Stimulated activated CD4-positive, alpha-beta T cell treated with anti-CD3 and anti-CD28 coated beads, TNF-alpha, amount 100 ng/mL, for 4 hours (primary cell): ENCODE measurements around the gene TSC22D3.
"Not testable (repeated sequence)": the region's sequence is repeated elsewhere in the genome, so short reads cannot be mapped to it uniquely, and the experiment has no call there.

Experiments used
- DNase-seq, 3 experiments: peaks; one replicate each; pipeline ENCODE4 v3.0.0-alpha.2; 2020; ENCODE audit warnings: low read depth in 3 of 3

TSC22D3 gene

DNA sequence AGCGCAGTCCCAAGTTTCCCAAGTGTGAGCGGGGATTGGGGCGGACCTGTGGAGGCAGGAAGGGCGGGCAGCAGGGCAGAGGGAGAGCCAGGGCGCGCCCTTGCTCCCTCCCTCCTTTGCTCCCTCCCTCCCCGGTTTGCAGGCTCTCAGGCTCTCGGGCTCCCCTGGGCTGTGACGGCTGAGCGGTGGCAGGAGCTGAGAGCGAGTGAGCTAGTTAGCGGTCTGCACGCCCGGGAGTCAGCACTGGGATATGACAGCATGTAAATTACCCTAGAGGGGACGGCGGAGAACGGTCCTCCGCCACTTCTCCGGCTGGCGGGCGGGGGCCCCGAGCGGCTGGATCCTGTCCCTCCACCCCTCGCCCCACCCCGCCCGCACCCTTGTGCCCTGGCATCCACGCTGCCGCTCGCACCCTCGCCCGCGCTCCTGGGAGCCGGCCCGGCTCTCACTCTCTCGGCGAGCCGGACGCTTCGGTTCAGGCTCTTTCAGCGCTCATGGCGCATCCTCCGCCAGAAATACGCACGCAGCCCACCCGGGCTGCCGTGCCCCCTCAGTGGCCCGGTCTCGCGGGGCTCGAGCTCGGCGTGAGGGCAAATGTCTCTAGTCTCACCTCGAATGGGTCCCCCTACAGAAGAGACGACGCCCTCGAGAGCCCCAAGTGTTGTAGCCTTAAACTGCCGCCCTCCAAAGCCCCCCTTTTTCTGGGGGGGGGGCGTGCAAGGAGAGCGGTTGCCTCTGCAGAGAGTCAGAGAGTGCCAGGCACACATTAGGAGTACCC is at the start of gene TSC22D3:
TSS of gene TSC22D3 (minus strand) at position 54 of the 778 bp plus-strand sequence. CDS start 368 bp downstream, outside the sequence.
- DNase-seq, result peak in 1 of 3 experiments; percentile 11

DNA sequence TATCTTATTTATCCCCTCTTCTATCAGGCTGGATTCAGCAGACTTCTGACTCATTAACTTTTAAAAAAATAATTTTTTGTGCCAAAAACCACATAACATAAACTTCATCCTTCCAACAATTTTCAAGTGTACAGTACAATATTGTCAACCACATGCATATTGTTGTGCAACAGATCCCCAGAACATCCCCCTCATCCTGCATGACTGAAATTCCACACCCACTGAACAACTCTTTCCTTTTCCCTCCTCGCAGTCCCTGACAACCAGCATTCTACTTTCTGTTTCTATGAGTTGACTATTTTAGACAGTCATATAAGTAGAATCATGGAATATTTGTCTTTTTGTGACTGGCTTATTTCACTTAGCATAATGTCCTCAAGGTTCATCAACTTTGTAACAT is 47.9 kb upstream of the TSC22D3 start:
- DNase-seq, result no peak

DNA sequence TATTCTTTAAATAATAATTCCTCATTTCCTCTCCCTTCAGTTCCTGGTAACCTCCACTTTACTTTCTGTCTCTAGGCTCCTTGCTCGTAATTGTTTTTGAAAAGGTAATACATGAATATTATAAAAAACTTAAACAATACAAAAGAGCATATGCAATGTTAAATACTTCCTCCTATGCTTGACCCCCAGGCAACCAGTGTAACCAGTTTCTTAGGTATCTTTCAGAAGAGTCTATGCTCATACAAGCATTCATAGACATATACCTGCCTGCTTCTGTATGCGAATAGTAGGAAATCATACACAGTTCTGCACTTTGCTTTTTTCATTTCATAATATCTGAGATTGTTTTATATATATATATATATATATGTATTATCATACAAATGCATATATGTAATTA is 47.5 kb upstream of the TSC22D3 start:
- no peak for DNase-seq

DNA sequence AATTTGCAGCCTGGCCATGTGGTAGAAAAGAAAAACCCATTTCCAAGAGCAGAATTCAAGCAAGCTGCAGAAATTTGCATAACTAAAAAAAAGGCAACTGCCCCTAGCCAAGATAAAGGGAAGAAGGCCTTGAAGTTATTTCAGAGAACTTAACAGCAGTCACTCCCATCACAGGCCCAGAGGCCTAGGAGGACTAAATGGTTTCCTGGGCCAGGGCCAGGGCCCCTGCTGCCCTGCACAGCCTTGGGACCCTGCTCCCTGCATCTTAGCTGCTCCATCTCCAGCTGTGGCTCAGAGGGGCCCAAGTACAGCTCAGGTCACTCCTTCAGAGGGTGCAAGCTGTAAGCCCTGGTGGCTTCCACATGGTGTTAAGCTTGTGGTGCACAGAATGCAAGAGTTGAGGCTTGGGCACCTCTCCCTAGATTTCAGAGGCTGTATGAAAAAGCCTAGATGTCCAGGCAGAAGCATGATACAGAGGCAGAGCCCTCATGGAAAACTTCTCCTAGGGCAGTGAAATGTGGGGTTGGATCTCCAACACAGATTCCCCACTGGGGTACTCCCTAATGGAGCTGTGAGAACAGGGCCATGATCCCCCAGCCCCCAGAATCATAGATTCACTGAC is 43.4 kb upstream of the TSC22D3 start:
- DNase-seq, result no peak

DNA sequence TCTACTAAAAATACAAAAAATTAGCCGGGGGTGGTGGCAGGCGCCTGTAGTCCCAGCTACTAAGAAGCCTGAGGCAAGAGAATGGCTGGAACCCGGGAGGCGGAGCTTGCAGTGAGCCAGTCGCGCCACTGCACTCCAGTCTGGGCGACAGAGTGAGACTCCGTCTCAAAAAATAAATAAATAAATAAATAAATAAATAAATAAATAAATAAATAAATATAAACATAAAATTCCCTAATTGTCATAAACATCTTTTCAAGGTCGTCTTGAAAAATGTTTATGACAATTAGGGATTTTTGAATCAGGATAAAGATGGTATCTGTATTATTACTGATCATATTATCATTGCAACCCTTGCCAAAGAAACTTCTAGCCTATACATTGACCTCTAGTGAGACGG is 34.5 kb upstream of the TSC22D3 start:
- DNase-seq, result not testable (repeated sequence)

DNA sequence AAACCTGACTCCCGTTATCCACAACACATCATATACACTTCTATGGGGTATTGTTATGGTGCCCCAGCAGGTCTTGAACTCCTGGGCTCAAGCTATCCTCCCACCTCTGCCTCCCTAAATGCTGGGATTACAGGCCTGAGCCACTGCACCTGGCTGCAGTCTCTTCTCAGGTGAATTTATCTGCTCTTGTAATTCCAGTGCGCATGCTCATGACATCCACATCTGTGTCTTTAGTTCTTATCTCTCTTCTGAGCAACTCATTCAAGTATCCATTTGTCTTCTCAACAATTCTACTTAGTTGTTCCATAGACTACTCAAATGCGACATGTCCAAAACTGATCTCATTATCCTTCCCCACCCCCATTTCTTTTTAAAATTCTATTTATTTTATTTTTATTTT is 29.6 kb upstream of the TSC22D3 start:
- no peak for DNase-seq

DNA sequence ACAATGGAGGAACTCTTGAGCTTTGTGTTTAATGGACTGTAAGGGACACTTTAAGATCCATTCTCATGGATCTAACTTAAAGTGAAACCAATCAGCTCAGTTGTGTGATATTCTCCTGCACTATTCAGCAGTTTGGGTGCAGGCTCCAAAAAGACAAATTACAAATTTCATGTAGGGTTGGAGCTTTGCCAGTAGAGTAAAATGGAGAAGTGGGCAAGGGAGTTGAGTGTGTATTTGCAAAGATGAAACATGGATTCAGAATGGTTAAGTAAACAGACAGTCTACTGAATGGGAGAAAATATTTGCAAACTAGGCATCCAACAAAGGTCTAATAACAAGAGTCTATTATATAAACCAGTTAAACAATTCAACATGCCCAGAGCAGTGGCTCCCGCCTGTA is 28.8 kb upstream of the TSC22D3 start:
- no peak for DNase-seq

DNA sequence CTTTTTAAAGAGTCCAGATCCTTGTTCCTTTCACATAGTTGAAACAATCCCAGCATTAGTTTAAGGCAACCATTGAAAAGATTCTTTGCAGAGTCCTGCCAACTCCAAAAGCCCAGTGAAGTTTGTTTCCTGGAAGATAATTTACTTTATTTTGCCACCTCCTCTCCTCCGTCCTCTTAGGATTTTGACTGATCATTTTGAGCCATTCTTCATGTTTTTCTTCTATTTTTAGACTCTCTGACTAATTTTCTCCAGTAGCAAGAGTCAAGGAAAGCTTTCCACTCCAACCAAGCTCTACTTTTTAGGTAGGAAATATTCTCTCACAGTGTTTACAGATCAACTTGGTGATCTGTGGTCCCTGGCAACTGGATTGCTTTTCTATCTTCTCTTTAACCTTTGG is 12.2 kb upstream of the TSC22D3 start:
- no peak for DNase-seq

DNA sequence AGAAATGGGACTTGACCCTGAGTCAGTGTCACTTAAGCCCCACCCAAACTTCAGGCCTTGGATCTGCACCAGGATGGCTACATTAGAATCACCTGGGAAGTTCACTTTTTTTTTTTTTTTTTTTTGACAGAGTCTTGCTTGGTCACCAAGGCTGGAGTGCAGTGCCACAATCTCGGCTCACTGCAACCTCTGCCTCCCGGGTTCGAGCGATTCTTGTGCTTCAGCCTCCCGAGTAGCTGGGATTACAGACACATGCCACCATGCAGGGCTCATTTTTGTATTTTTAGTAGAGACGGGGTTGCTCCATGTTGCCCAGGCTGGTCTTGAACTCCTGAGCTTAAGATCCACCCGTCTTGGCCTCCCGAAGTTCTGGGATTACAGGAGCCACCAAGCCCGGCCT is 4.9 kb upstream of the TSC22D3 start:
- DNase-seq, result no peak

DNA sequence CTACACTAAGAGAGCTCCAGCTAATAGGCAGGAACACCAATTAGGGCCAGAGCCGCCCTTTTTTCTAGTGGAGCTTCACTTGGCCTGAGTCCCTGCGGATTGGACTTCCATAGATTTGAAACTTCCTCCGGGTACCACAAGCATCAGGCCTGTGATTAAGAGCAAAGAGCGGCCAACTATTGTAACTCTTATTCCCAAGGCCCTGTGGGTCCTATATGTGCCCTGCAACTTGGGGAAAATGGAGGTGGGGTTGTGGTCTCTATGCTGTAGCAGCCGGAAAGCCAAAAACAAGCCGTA is 1.9 kb upstream of the TSC22D3 start, which contains the start of gene NCBP2L:
TSS of gene NCBP2L (plus strand) at position 198 of the 297 bp plus-strand sequence. CDS start 16,488 bp downstream, outside the sequence.
- DNase-seq, result no peak

DNA sequence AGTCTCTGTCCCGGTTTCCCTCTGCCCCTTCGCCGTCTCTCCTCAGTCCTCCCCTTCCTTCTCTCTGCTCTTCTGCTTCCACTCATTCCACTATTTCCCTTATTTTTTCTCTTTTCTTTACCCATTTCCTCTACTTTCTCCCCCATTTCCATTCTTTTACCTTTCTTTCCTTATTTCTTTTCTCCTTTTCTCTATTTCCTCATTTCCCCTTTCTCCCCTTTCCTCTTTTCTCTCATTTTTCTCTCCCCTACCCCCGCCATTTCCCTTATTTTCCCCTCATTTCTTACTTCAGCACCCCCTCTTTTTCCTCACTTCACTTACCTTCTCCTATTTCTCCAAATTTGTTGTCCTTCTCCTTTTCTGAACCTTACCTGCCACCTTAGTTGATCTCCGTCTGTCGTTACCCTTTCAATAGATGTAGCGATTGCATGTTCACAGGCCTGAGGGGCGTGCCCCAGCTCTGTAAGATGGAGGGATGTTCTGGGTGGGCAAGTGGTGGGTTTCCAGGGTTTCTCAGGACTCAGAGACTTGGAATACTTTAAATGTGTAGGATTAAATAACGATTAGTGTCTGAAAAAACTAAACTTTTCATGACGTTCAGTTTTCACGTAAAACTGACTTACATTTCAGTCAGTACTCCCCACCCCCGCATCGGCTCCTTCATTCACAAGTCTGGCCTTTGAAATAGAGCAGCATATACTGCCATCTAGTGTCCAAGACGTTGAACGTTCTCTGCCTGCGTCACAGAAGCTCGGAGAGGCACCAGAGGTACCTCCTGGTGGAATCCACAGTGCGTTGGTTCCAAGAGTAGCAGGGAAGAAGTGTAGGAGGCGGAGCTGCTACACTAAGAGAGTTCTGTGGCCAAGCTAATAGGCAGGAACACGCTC is 1.3 kb upstream of the TSC22D3 start:
- peak; percentile 33 to 66 (median 55) for DNase-seq

DNA sequence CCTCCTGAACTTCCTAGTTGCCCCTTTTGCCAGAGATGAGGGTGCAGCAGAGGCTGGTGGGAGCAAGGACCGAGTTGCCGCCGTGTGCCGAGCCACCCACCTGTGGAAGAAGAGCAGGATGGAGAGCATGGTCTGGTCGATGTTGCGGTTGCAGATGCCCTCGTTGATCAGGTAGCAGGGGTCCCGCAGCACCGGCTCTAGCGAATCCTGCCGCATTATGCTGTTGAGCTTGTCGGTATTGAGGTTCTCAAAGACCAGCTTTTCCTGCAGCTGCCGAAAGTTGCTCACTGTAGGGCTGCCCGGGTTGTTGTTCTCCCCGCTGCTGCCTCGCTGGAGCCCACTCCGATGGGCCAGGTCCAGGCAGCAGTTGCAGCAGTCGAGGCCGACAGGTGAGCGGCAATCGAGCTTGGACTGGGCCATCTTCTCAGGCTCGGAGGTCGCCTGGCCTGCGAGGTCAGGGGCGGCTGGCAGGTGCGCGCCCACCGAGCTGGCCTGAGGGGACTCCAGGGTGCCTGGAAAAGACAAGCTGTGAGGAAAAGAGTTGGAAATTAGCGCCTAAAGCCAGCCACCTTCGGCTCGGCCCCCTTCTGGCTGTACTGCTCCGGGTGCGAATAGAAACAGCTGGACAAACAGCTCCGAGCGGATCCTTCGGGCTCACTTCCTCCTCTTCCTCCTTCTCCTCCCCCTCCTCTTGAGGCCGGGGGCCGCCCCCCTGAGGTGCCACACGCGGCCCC is 420 bp downstream of the TSC22D3 start:
- DNase-seq, result no peak

DNA sequence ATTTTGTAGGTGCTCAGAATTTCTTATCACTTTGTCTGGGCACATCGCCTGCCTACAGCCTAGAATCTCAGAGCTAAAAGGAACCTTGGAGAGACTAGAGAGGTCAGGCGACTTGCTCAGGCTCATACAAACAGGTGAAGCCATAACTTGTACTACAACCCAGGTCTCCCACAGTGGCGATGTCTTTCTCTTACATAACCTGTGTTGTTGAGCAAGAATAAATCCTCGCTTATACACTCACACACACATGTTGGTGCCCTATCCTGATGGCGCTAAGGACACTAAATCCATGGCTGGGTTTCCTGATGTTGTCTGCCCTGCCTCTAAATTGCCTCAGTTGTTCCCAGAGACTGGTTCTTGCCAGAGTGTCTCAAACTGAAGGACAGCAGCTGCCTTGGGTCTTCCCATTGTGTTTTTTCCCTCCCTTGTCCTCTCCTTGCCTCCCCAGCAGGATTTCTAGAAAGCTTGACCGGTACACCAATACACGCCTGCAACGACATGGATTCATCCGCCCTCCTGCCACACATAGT is 1.6 kb downstream of the TSC22D3 start:
- DNase-seq, result no peak

DNA sequence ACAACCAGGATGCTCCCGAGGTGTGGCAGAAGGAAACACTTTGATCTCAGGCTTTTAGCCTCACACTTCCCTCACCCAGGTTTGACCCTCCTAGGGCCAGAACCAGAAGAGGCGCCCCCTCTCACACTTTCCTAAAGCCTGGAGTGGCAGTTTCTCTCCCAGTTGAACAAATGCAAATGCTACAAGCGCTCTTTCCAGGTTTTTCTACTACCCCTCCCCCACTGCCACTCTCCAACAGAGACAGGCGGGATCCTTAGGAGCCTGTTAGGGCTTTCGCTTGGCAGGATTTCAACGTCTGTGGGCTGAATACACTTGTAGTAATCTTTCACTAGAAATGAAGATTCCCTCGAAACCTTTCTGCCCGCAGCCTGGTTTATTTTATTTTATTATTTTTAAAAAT is 2.4 kb downstream of the TSC22D3 start:
- DNase-seq, result no peak

DNA sequence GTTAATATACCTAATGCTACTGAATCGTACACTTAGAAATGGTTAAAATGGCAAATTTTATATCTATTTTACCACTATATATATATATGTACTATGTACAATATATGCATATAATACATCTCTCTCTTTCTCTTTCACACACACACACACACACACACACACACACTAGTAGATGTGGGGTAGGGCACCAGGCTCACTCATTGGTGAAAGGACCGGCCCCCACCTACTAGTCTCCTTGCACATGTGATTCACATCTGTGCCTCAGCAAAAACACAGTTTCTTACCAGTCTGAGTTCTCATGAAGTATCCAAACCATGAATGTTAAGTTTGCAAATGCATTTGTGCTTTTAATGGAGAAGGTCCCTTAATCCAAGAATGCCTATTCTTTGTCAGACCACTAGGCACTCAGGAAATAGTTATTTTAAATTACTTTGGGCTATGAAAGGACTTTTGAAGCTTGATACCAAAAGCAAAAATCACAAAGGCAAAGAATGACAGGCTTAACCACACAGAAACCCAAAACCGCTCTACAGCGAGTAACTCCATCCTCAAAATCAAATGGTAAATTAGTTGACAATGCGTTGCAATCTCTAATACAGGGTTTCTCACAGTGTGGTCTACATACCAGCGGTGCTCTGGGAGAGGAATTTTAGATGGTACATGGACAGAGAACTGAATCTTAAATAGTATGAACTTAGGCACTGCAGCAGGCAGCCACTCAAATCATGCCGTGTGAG is 5.8 kb downstream of the TSC22D3 start:
- DNase-seq, result no peak

DNA sequence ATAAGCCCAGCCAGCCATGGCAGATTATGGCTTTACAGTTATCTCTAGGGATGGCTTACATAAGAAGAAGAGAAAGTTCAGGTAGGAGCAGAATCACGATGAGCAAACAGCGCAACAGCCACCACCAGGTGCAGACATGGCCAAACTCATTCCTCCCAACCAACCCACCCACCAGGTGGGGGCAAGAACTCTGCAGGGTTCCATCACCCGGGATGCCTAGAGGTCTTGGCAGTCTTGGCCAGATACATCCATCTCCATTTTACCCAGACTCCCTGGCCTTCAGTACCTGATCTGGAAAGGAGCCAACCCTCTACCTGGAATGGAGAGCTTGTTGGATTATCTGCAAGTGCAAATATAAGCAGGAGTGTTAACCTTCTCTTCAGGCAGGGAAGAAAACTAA is 7.5 kb downstream of the TSC22D3 start:
- DNase-seq, result no peak

DNA sequence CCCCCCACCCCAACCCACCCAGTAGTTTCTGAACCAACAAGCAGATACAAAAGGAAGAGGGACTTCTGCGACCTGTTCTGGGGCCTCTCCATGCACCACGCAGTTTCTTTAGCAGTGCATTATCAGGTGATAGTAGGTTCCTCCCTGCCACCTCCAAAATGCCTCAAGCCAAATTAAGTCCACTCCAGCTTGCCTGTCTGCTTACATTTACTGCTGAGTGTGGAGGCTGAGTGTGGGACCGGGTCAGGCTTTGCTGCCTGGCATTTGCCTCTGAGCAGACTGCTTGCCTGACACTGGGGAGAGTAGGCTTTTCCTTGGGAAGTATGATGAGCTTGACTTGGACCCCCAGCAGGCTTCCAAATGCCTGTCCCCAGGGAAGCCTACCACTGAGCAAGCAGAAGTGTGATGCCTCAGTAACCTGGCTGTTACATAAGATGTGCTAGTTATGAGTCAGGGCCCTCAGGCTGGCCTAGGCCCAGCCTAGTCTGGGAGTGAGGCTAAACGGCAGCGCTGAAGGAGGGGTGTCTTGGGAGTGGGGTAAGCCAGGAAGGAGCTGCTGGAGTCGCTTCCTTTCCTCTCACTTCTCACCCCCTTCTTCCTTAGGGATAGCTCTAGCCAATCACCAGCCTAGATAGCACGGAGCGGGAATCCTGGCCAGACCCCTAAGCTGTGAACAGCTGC is 9.0 kb downstream of the TSC22D3 start:
- DNase-seq, result no peak

DNA sequence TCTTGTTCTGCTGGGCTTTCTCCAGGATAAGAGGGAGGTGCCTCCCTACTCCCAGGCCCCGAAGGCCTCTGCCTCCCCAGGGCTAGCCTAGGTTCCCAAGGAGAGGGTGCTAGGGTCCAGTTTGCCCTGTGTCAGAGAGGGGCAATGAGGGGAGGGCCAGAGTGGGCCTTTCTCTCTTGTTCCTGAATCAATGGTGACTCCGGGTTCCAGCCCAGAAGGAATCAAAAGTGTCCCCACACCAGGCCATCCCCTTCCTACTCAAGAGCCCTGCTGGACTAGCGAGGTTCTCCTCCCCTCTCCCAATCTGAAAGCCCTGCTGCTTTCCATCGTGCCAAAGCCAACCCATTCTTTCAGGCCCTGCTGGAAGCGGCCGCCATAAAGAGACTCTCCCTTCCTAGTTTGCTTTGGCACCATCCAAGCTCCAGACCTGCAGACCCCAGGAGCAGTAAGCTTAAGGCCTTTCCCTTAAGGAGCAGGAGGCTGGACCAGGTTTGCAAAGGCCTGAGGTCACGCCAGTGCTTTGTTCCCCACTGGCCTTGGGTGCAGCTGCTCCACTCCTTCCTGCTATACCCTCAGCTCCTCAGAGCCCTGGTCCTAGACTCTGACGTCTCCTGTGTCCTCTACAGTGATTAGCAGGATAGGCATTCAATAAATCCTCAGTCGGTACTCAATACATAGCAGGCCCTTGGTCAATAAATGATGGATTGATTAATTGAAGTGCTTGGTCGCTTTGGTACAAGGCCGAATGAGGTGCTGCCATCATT is 10.6 kb downstream of the TSC22D3 start:
- no peak for DNase-seq

DNA sequence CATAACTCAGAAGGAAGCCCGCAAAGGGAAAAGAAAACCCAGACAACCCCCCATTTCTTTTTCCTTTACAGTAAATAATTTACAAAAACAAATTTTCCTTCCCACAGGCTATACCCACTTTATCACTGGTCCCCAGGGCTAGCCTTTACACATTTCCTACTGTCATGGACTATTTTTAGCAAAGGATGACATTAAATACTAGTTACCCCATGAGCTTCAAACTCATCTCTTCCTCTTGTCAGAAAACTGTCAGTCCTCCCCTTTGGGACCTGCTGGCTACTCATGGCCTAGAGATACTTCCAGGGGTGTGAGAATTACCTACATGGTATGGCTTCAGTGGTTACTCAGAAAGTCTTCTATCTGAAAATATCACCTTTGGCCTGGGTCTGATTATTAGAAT is 11.9 kb downstream of the TSC22D3 start:
- no peak for DNase-seq
